H9 (cell line): ENCODE results near the gene KRCC1. TPM values are rescaled to one million over a fixed set of nuclear protein-coding genes. Genes with fewer than 3 reads are reported as not detected.

Experiments used
- DNase-seq: peaks from one replicate; pipeline ENCODE4 v3.0.0-alpha.2; 2017
- H2AFZ ChIP-seq: one replicate; pipeline ENCODE4 v1.6.1; 2013; ENCODE audit warnings: mild to moderate bottlenecking, low read length, control low read depth, moderate library complexity
- H2AK5ac ChIP-seq: 2 replicates; pipeline ENCODE4 v1.6.1; 2013; ENCODE audit warnings: low read length, control low read depth, mixed read lengths; ENCODE audit not compliant: insufficient read length
- H2BK120ac ChIP-seq: one replicate; pipeline ENCODE4 v1.6.1; 2013; ENCODE audit warnings: low read depth, mild to moderate bottlenecking, low read length, control low read depth, inconsistent platforms; ENCODE audit not compliant: poor library complexity, severe bottlenecking
- H2BK12ac ChIP-seq: 2 replicates; pipeline ENCODE4 v1.6.1; 2013; ENCODE audit warnings: low read length, control low read depth, mixed read lengths, low read depth; ENCODE audit not compliant: insufficient read length
- H2BK15ac ChIP-seq: 2 replicates; pipeline ENCODE4 v1.6.1; 2013; ENCODE audit warnings: low read depth, low read length, control low read depth
- H2BK20ac ChIP-seq: one replicate; pipeline ENCODE4 v1.6.1; 2013; ENCODE audit warnings: low read depth, mild to moderate bottlenecking, low read length, control low read depth, inconsistent platforms; ENCODE audit not compliant: poor library complexity, severe bottlenecking
- H2BK5ac ChIP-seq: 2 replicates; pipeline ENCODE4 v1.6.1; 2013; ENCODE audit warnings: low read length, control low read depth, mixed read lengths; ENCODE audit not compliant: insufficient read length
- H3K14ac ChIP-seq: 2 replicates; pipeline ENCODE4 v1.6.1; 2013; ENCODE audit warnings: low read length, control low read depth; ENCODE audit not compliant: insufficient read depth
- H3K18ac ChIP-seq: 2 replicates; pipeline ENCODE4 v1.6.1; 2013; ENCODE audit warnings: low read depth, mild to moderate bottlenecking, mixed read lengths, low read length, control low read depth; ENCODE audit not compliant: insufficient read length
- H3K23ac ChIP-seq: 2 replicates; pipeline ENCODE4 v1.6.1; 2013; ENCODE audit warnings: low read length, control low read depth, mixed read lengths, low read depth; ENCODE audit not compliant: insufficient read length
- H3K23me2 ChIP-seq: 2 replicates; pipeline ENCODE4 v1.6.1; 2013; ENCODE audit warnings: low read depth, mild to moderate bottlenecking, mixed read lengths, low read length, control low read depth; ENCODE audit not compliant: insufficient read length, poor library complexity, severe bottlenecking
- H3K27ac ChIP-seq: 2 replicates; pipeline ENCODE4 v1.5.1; 2013; ENCODE audit warnings: low read length, control low read depth, mixed read lengths, low read depth; ENCODE audit not compliant: insufficient read length
- H3K27me3 ChIP-seq: 2 replicates; pipeline ENCODE4 v1.6.1; 2013; ENCODE audit warnings: low read length, control low read depth, inconsistent platforms; ENCODE audit not compliant: insufficient read depth
- H3K4ac ChIP-seq: 2 replicates; pipeline ENCODE4 v1.6.1; 2013; ENCODE audit warnings: low read depth, mild to moderate bottlenecking, control low read depth, inconsistent platforms, low read length, moderate library complexity
- H3K4me1 ChIP-seq: 2 replicates; pipeline ENCODE4 v1.6.1; 2013; ENCODE audit warnings: low read length, control low read depth, inconsistent platforms; ENCODE audit not compliant: insufficient read depth
- H3K4me2 ChIP-seq: 2 replicates; pipeline ENCODE4 v1.6.1; 2013; ENCODE audit warnings: low read length, control low read depth, mixed read lengths; ENCODE audit not compliant: insufficient read length, insufficient read depth
- H3K56ac ChIP-seq: 2 replicates; pipeline ENCODE4 v1.6.1; 2013; ENCODE audit warnings: low read depth, mild to moderate bottlenecking, mixed read lengths, low read length, control low read depth; ENCODE audit not compliant: insufficient read length
- H3K79me1 ChIP-seq: 2 replicates; pipeline ENCODE4 v1.6.1; 2013; ENCODE audit warnings: low read depth, mild to moderate bottlenecking, moderate library complexity, low read length, control low read depth, inconsistent platforms; ENCODE audit not compliant: insufficient read depth, poor library complexity, severe bottlenecking
- H3K79me2 ChIP-seq: 2 replicates; pipeline ENCODE4 v1.6.1; 2013; ENCODE audit warnings: low read length, control low read depth, inconsistent platforms; ENCODE audit not compliant: insufficient read depth
- H3K9ac ChIP-seq: 2 replicates; pipeline ENCODE4 v1.6.1; 2013; ENCODE audit warnings: low read length, control low read depth, mixed read lengths; ENCODE audit not compliant: insufficient read length; ENCODE audit errors: extremely low read depth
- H3K9me3 ChIP-seq: one replicate; pipeline ENCODE4 v1.6.1; 2013; ENCODE audit warnings: low read depth, low read length, inconsistent platforms; ENCODE audit not compliant: control insufficient read depth
- H3T11ph ChIP-seq: one replicate; pipeline ENCODE4 v1.6.1; 2013; ENCODE audit warnings: mild to moderate bottlenecking, low read length, control low read depth, inconsistent platforms
- H4K20me1 ChIP-seq: one replicate; pipeline ENCODE4 v1.6.1; 2013; ENCODE audit not compliant: control insufficient read depth, insufficient read length, insufficient read depth
- H4K5ac ChIP-seq: 2 replicates; pipeline ENCODE4 v1.6.1; 2013; ENCODE audit warnings: low read depth, mild to moderate bottlenecking, mixed read lengths, low read length, control low read depth; ENCODE audit not compliant: insufficient read length
- H4K8ac ChIP-seq: replicated peaks from 2 replicates; pipeline ENCODE4 v1.6.1; 2013; ENCODE audit warnings: low read length, control low read depth, mixed read lengths, low read depth; ENCODE audit not compliant: insufficient read length
- H4K91ac ChIP-seq: 2 replicates; pipeline ENCODE4 v1.6.1; 2013; ENCODE audit warnings: low read depth, mild to moderate bottlenecking, moderate library complexity, mixed read lengths, low read length, control low read depth; ENCODE audit not compliant: insufficient read length
- H3K27ac Mint-ChIP-seq, 3 experiments: 2 replicates in 2 of 3; 3 replicates in 1 of 3; pipeline ENCODE4 v1.8.0; 2020 to 2021; ENCODE audit warnings: mixed read lengths in 3 of 3, mild to moderate bottlenecking in 1 of 3, moderate library complexity in 1 of 3
- H3K27me3 Mint-ChIP-seq: 2 replicates; pipeline ENCODE4 v1.8.0; 2021; ENCODE audit warnings: low read depth, mild to moderate bottlenecking, moderate library complexity, mixed read lengths
- H3K36me3 Mint-ChIP-seq, 3 experiments: 2 replicates in 2 of 3; 3 replicates in 1 of 3; pipeline ENCODE4 v1.8.0; 2020 to 2021; ENCODE audit warnings: low read depth in 3 of 3, mixed read lengths in 3 of 3; ENCODE audit not compliant: insufficient read depth in 1 of 3
- H3K4me1 Mint-ChIP-seq, 2 experiments: 2 replicates each; pipeline ENCODE4 v1.8.0; 2020; ENCODE audit warnings: mixed read lengths in 2 of 2
- H3K4me3 Mint-ChIP-seq, 2 experiments: 2 replicates in 1 of 2; 3 replicates in 1 of 2; pipeline ENCODE4 v1.8.0; 2020 to 2021; ENCODE audit warnings: mild to moderate bottlenecking in 2 of 2, mixed read lengths in 2 of 2, moderate library complexity in 1 of 2
- H3K9me3 Mint-ChIP-seq, 2 experiments: 2 replicates in 1 of 2; 3 replicates in 1 of 2; pipeline ENCODE4 v1.8.0; 2020; ENCODE audit warnings: mild to moderate bottlenecking in 2 of 2, mixed read lengths in 2 of 2, moderate library complexity in 1 of 2
- CTCF ChIP-seq: fragments of 200-600 bp; sonication (generic); conservative IDR thresholded peaks from 3 replicates; pipeline ENCODE4 v1.8.0; 2021; ENCODE audit warnings: antibody characterized with exemption, mild to moderate bottlenecking
- WGBS: extraction: QIAGEN DNeasy Blood & Tissue Kit; methylation state at CpG from one replicate; pipeline ENCODE4 v1.1.7; 2013; ENCODE audit warnings: missing lambda C conversion rate, low lambda C conversion rate, mixed read lengths; ENCODE audit not compliant: insufficient read length; ENCODE audit errors: extremely low coverage; 5-methylcytosine and 5-hydroxymethylcytosine counted together
- total RNA-seq: library from RNA; stranded (reverse); gene quantifications from 2 replicates; pipeline ENCODE4 v1.2.1, GENCODE V29; 2021

The KRCC1 gene
- total RNA-seq, 1 experiment from 2014 or later: 8.2 TPM

GRCh38 chr2:88096708-88097107 is 41.1 kb upstream of the KRCC1 start:
- H2BK15ac ChIP-seq: no peak overlapping the region
- no peaks in the 10 kb centered on the region for H4K20me1 ChIP-seq
- no peak overlapping the region for H2BK12ac ChIP-seq
- H3K9ac ChIP-seq: no peak overlapping the region
- no CpG with 5 or more reads among the region's 5 CpGs for WGBS
- H3K4me1 ChIP-seq: no peaks in the 10 kb centered on the region; the same call in 1 of the 2 replicates
- Mint-ChIP-seq H3K27me3 (no peaks in the 10 kb centered on the region), H3K9me3 (no peaks in the 10 kb centered on the region), H3K4me3 (no peak overlapping the region), H3K27ac (no peak overlapping the region), H3K36me3 (no peaks in the 10 kb centered on the region), H3K4me1 (peaks cover 22 to 39% of the 10 kb centered on the region in 2 experiments)
- no peaks in the 10 kb centered on the region for H3K23me2 ChIP-seq
- H3K79me1 ChIP-seq: no peaks in the 10 kb centered on the region
- no peak overlapping the region for H3K56ac ChIP-seq
- H4K91ac ChIP-seq: no peak overlapping the region
- no peak overlapping the region for H3K4ac ChIP-seq
- H2BK20ac ChIP-seq: no peak overlapping the region
- H3T11ph ChIP-seq: no peak overlapping the region
- no peak overlapping the region for H2AK5ac ChIP-seq
- no peak overlapping the region for H2BK120ac ChIP-seq
- no peak overlapping the region for H2AFZ ChIP-seq
- H3K27ac ChIP-seq: no peak overlapping the region
- no peak overlapping the region for H4K8ac ChIP-seq
- DNase-seq: no peak
- H3K14ac ChIP-seq: no peak overlapping the region
- TF ChIP-seq CTCF: no peak
- no peaks in the 10 kb centered on the region for H3K27me3 ChIP-seq
- no peak overlapping the region for H3K23ac ChIP-seq
- no peak overlapping the region for H3K4me2 ChIP-seq
- no peak overlapping the region for H4K5ac ChIP-seq
- no peak overlapping the region for H2BK5ac ChIP-seq
- no peaks in the 10 kb centered on the region for H3K9me3 ChIP-seq
- H3K18ac ChIP-seq: no peak overlapping the region
- H3K79me2 ChIP-seq: no peaks in the 10 kb centered on the region
